Ascending aorta (tissue), 2 donors: ENCODE results near the gene SPAG9. TPM values are rescaled to one million over a fixed set of nuclear protein-coding genes. Genes with fewer than 3 reads are reported as not detected.

ENCODE experiments used
- DNase-seq, 2 donors: peaks; one replicate each; pipeline ENCODE4 v3.0.0-alpha.2; 2019; ENCODE audit warnings: low spot score in 2 of 2
- H3K27ac ChIP-seq, 2 donors: fragments of 200-600 bp; sonication (generic); one replicate each; pipeline ENCODE4 v1.5.1; 2016 to 2017; ENCODE audit warnings: mild to moderate bottlenecking in 1 of 2
- H3K27me3 ChIP-seq: fragments of 200-600 bp; sonication (generic); one replicate; pipeline ENCODE4 v1.5.1; 2017
- H3K36me3 ChIP-seq, 2 donors: fragments of 200-600 bp; sonication (generic); one replicate each; pipeline ENCODE4 v1.5.1; 2016
- H3K4me1 ChIP-seq, 2 donors: fragments of 200-600 bp; sonication (generic); one replicate each; pipeline ENCODE4 v1.5.1; 2016 to 2017; ENCODE audit warnings: mild to moderate bottlenecking in 1 of 2
- H3K4me3 ChIP-seq, 2 donors: fragments of 200-600 bp; sonication (generic); one replicate each; pipeline ENCODE4 v1.5.1; 2016 to 2017; ENCODE audit warnings: mild to moderate bottlenecking in 1 of 2
- H3K9me3 ChIP-seq, 2 donors: fragments of 200-600 bp; sonication (generic); one replicate each; pipeline ENCODE4 v1.5.1; 2016
- intact Hi-C: fragments of 100-400 bp; cut with DNase I; formaldehyde crosslinking; loops from one replicate; pipeline ENCODE4 v1.15.1; 2023
- total RNA-seq: library from RNA; depleted of rRNA; stranded (reverse); fragments of >200 nt; gene quantifications from one replicate; pipeline ENCODE4 v1.1.0, GENCODE V29; 2016
- TF ChIP-seq, protein P1 (sequence below), 3 experiments: fragments of 200-600 bp in 2 of 3; fragments of 450-650 bp in 1 of 3; sonication (generic) in 2 of 3; IDR thresholded peaks; one replicate each; pipeline ENCODE4 v1.5.1; 2016 to 2019; ENCODE audit warnings: antibody characterized with exemption in 3 of 3, mild to moderate bottlenecking in 1 of 3, moderate library complexity in 1 of 3

Gene SPAG9
- total RNA-seq, 1 donor from 2014 or later = 41.3 TPM

DNA sequence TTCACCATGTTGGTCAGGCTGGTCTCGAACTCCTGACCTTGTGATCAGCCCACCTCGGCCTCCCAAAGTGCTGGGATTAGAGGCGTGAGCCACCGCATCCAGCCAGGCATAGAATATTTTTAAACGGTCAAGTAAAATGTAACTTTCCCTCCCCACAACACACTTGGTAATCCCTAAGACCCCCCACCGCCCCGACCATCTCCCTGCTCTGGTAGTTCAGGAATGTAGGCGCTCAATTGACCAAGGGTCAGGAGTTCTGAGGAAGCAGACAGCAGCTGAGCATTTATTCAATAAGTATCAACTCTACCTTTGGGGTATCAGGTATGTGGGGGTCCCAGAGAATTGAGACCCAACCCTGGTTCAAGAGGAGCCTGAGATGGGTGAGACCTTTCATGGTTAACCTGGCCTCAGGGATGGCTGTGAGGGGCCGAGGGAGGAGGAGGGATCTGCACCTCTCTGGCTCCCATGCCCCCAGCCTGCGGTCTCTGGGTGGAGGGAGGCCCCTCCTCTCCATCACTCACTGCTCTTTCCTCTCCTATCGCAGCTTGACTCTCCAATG lies 206.1 kb downstream of the SPAG9 start:
- TF ChIP-seq, protein P1, sequence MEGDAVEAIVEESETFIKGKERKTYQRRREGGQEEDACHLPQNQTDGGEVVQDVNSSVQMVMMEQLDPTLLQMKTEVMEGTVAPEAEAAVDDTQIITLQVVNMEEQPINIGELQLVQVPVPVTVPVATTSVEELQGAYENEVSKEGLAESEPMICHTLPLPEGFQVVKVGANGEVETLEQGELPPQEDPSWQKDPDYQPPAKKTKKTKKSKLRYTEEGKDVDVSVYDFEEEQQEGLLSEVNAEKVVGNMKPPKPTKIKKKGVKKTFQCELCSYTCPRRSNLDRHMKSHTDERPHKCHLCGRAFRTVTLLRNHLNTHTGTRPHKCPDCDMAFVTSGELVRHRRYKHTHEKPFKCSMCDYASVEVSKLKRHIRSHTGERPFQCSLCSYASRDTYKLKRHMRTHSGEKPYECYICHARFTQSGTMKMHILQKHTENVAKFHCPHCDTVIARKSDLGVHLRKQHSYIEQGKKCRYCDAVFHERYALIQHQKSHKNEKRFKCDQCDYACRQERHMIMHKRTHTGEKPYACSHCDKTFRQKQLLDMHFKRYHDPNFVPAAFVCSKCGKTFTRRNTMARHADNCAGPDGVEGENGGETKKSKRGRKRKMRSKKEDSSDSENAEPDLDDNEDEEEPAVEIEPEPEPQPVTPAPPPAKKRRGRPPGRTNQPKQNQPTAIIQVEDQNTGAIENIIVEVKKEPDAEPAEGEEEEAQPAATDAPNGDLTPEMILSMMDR (IDR thresholded peaks at IDR 0.05) = no peak
- Histone ChIP-seq H3K36me3 (no peaks in the 10 kb centered on the region), H3K27me3 (no peaks in the 10 kb centered on the region), H3K4me1 (peaks cover 0 to 10% of the 10 kb centered on the region in 2 donors), H3K4me3 (no peak overlapping the region), H3K9me3 (no peaks in the 10 kb centered on the region), H3K27ac (no peak overlapping the region)
- no peak for DNase-seq
- intact Hi-C loops = no loop called here

DNA sequence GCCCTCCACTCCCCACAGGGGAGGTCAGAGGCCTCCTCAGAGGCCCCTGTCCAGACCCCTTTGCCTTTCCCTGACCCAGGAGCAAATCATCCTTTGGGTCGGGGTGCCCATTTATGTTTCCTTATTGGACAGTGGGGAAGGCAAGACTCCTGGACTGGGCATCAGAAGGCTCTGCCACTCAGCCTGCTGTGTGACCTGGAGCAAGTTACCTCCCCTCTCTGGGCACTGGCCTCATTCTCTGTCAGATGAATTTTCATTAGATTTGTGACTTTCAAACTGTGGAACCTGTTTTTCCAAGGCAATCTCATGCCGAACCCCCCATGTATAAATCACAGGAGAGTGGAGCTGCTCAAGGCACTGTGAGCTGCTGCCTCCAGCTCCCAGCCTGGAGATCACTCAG lies 207.5 kb downstream of the SPAG9 start:
- Histone ChIP-seq H3K4me3 (no peak overlapping the region), H3K9me3 (no peaks in the 10 kb centered on the region), H3K4me1 (no peaks in the 10 kb centered on the region), H3K27me3 (no peaks in the 10 kb centered on the region), H3K36me3 (no peaks in the 10 kb centered on the region), H3K27ac (no peak overlapping the region)
- intact Hi-C loops = no loop called here
- DNase-seq = no peak
- TF ChIP-seq, protein P1 (IDR thresholded peaks at IDR 0.05) = no peak

Other genes with a start within 250 kb of the SPAG9 start
- 70.6 TPM for gene NME1, start 32.7 kb upstream of the SPAG9 start, total RNA-seq
- 638 TPM for gene NME2, start 45.5 kb upstream of the SPAG9 start, total RNA-seq
- gene MBTD1, start 139.2 kb upstream of the SPAG9 start, total RNA-seq = 3.6 TPM
- gene UTP18, start 139.7 kb upstream of the SPAG9 start, total RNA-seq = 1.8 TPM